NK-92 (cell line): ENCODE results near the gene GSTP1.

Experiments
- DNase-seq: peaks from one replicate; lab custom pipeline; 2025; ENCODE audit not compliant: unreplicated experiment; lab: John Stamatoyannopoulos, UW

GSTP1 gene

DNA sequence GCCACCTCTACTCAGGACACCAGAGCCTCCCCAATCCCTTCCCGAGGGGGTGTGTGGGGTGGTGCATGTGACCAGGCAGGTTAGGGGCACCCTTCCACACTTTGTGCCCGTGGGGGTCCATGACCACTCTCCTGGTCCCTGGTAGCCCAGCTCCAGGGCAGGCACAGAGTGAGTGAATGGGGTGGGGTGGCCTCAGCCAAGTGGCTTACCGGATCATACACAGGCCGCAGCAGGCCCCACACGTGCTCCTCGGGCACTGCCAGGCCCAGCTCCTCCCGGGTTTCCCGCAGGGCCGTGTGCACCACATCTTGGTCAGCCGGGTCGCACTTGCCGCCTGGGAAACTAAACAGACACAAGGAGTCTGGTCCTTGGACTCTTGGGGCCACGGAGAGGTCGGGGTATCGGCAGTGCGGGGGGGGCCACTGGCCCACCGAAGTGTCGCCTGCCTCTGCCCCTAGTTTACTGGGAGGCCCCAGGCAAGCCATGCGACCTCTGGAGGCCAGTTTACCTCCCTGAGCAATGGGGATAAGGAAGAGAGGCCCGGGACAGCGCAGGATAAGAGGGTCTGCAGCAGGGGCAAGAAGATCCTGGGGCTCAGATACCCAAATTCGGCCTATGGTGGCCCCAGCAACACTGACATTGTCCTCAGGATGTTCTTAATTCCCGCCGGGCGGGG is 45.2 kb downstream of the GSTP1 start:
- no peak for DNase-seq

DNA sequence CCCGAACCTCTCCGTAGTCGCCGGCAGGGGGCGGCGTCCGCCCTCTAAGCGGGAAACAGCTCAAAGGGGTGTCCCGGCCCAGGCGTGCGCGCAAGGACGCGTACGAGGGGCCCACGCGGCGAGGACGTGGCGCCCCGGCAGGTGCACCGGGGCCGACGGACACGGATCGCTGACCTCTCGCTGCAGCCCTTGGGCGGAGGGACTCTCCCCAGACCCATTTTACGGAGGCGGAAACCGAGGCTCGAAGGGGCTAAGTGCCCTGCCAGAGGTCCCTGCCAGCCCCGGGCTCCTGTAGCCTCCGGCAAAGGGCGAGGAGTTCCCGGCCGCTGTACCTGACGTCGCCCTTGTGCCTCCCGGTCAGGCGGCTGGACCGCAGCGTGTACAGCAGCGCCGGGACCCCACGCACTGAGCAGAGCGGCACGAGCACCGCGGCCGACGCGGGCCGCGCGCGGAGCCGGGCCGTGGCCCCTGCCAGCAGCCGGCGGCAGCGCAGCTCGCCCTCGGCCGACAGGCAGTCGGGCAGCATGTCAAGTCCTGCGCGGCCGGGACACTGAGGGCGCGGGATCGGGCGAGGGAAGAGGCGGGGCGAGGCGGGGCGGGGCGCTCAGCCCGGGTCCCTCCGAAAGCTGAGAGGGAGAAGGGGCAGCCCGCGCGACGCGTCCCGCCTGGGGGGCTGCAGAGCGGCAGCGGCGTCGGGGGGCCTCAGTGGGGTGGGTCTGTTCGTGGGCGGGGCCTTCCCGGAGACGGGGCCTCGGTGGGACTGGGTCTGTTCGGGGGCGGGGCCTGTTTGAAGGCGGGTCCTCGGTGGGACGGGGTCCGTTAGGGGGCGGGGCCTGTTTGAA is 46.0 kb downstream of the GSTP1 start, which contains the start of gene NUDT8:
TSS of gene NUDT8 (minus strand) at position 552 of the 842 bp plus-strand sequence. CDS start at position 526, 26 bp downstream.
- DNase-seq, result no peak

GRCh38 chr11:67630228-67630942 is 46.8 kb downstream of the GSTP1 start:
- peak; percentile 69 for DNase-seq

DNA sequence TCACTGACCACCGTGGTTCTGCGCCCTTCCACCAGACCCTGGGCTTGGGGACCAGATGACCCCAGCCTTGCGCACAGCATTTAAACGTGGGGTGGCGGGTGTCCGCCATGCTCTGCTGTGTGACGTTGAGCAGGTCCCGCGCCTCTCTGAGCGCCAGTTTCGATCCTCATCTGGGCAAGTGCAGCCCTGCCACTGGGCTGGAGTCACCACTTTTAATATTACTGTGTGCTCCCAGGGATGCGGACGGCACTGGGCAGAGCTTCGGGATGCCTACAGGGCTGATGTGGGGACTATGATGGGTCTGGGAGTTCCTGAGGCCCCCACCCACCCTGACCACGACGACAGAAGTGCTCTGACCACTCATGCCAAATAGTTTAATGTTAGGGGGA is 47.3 kb downstream of the GSTP1 start:
- no peak for DNase-seq

DNA sequence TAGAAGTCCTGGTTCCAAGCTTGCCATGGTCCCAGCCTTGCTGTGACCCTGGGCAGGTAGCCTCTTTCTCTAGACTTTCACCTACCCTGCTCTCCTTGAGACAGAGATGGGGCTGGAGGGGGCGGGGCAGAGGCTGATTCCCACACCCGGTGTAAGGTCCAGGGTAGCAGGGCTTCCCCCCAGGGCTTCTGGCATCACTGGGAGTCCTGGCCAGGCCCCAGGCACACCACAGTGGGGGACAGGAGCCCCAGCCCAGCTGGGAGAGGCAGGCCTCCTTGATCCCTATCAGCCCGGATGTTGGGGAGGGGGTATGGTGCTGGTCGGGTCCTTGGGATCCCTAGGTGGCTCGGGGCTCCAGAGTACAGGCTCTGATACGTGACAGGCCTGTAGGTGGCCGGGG is 47.8 kb downstream of the GSTP1 start:
- DNase-seq, result no peak

GRCh38 chr11:67631853-67632174 is 48.2 kb downstream of the GSTP1 start:
- no peak for DNase-seq

GRCh38 chr11:67632175-67632981 is 48.8 kb downstream of the GSTP1 start:
- no peak for DNase-seq

DNA sequence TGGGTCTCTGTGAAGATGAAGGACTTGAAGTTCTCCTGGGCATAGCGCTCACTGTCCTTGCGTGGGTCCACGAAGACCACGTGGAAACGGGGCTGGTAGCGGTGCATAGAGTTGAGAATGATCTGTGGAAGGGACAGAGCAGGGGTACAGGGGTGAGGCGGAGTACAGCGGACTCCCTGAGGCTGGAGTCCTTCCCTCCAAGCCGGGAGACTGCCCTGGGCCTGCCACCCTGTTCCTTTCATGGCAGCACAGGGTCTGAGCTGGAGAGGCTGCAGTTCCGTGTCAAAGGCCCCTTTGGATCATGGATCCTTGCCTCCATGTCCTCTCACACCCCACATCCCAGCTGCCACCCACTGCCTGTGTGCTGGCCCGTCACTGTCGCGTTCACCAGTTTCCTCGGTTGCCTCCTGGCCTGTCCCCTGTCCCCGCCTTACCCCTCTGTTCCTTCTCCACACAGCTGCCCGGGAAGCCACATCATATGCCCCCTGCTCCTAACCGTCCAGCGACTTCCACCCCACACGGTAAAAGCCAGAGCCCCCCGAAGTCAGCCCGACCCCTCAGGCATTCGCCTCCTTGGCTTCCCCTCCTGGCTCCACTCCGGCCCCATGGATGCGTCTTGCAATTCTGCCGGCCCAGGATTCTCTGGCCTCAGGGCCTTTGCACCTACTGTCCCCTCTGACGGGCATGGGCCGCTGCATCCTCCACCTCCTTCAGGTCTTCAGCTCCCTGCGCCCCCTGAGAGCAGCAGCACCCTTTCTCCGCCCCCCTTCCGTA is 49.6 kb downstream of the GSTP1 start:
- no peak for DNase-seq

- DNase-seq, result no peak
Observed at GRCh38 chr11:67633758-67634365, 50.2 kb downstream of the GSTP1 start.

- DNase-seq, result no peak
Observed at GRCh38 chr11:67634366-67635230, 51.0 kb downstream of the GSTP1 start.

- no peak for DNase-seq
Observed at GRCh38 chr11:67635231-67635521, 51.6 kb downstream of the GSTP1 start.
